DMS53 treated with DMSO at 0.1 percent for 48 hours (cell line): ENCODE data around the gene RPS6KC1.
"Not testable (repeated sequence)": the region's sequence is repeated elsewhere in the genome, so short reads cannot be mapped to it uniquely, and the experiment has no call there.

ENCODE experiments used
- DNase-seq: peaks from one replicate; lab custom pipeline; 2025; ENCODE audit not compliant: unreplicated experiment; lab: John Stamatoyannopoulos, UW

RPS6KC1 gene

DNA sequence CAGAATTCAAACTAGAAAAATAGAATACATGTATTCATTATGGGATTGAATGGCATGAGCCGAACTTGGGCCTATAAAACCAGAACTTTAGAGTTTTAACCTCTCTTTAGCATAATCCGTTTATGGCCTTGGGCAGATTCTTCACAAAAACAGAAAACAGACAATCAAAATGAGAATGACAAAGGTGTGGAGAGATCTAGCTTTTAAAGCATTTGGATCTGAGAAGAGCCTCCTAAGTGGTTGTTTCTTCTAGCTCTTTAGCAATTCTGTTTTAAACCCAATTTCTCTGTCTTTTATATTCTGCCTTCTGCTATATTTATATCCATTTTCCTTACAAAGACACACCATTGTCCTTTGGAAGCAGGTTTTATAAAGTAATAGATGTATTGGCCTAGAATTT is 160.2 kb downstream of the RPS6KC1 start:
- DNase-seq, result no peak

DNA sequence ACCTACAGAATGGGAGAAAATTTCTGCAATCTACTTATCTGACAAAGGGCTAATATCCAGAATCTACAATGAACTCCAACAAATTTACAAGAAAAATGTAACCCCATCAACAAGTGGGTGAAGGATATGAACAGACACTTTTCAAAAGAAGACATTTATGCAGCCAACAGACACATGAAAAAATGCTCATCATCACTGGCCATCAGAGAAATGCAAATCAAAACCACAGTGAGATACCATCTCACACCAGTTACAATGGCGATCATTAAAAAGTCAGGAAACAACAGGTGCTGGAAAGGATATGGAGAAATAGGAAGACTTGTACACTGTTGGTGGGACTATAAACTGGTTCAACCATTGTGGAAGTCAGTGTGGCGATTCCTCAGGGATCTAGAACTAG is 168.0 kb downstream of the RPS6KC1 start:
- not testable (repeated sequence) for DNase-seq

GRCh38 chr1:213221209-213221608 is 170.2 kb downstream of the RPS6KC1 start:
- DNase-seq, result no peak

GRCh38 chr1:213227458-213227857 is 176.4 kb downstream of the RPS6KC1 start:
- DNase-seq, result no peak

- no peak for DNase-seq
Measured at GRCh38 chr1:213231795-213232231, 180.8 kb downstream of the RPS6KC1 start.

DNA sequence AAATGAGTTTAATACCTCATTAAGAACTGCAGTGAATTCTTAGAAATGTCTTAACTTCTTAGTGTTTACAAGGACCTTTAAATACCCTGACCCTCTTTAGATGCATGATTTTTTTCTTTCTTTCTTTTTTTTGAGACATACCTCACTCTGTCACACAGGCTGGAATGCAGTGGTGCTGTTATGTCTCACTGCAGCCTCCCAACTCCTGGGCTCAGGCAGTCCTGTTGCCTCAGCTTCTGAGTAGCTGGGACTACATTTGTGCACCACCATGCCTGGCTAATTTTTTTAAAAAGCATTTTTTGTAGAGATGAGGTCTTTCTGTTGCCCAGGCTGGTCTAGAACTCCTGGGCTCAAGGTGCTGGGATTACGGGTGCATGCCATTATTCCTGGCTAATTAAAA is 191.8 kb downstream of the RPS6KC1 start:
- DNase-seq, result no peak

- DNase-seq, result peak; percentile 77
Measured at GRCh38 chr1:213244664-213245091, 193.6 kb downstream of the RPS6KC1 start.

- DNase-seq, result no peak
Measured at GRCh38 chr1:213245260-213245910, 194.3 kb downstream of the RPS6KC1 start.

DNA sequence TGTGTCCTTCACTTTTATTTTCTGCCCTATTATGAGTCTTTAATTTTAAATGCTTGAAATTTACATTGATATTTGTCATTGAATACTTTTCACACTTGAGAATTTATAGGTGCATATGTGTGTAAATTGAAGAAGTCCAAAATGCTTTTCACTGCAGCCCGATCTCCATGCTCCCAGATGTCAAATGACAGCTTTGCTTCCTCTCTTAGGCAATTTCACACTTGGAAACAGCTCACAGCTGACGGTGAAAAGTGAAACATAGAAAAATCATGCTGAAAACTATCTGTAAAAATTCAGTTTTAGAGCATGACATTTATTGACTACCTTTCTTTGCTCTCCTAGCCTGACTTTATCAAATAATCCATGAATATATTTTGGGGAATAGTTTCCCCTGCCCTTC is 196.0 kb downstream of the RPS6KC1 start:
- DNase-seq, result no peak

- no peak for DNase-seq
Measured at GRCh38 chr1:213249395-213249794, 198.4 kb downstream of the RPS6KC1 start.

GRCh38 chr1:213250041-213250440 is 199.0 kb downstream of the RPS6KC1 start:
- no peak for DNase-seq

DNA sequence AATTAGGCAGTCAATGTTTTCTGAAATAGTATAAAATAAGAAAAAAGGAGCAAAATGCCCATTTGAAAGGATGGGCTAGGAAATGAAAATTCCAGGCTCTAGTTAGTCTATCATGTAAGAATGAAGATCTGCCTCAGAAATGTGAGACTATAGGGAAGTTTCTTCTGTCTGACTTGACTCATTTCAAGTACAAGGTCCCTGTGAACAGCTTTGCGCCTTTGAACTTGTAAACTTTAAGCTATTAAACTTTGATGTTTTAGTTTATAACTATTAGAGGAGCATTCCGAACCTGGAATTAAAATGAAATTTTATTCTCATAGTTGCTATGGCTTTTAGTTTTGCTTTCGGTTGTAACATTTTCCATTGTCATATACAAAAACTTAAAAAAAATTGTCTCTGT is 199.4 kb downstream of the RPS6KC1 start:
- no peak for DNase-seq

- no peak for DNase-seq
Measured at GRCh38 chr1:213251972-213252371, 200.9 kb downstream of the RPS6KC1 start.

DNA sequence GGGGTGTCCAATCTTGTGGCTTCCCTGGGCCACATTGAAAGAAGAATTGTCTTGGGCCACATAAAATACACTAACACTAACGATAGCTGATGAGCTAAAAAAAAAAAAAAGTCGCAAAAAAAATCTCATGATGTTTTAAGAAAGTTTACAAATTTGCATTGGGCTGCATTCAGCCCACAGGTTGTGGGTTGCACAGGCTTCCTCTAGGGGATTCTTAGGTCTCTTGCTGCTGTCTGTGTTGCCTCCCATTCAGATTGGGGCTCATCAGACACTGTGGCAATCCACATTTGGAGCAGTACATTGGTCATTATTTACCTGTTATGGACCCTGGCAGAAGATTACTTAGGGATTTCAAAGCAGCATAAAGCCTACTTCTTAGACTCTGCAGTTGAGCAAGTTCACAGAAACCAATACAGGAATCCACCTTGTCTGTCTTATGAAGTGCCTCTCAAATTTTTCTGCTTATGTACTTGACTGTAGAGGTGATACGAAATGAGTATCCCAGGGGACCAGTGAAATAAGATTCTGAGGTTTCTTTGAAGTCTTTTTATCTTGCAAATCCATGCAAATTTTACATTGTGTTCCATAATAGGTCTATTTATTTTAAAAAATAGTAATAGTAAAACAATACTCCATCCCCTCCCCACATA is 205.5 kb downstream of the RPS6KC1 start:
- DNase-seq, result no peak

- no peak for DNase-seq
Measured at GRCh38 chr1:213260311-213261075, 209.5 kb downstream of the RPS6KC1 start.

- no peak for DNase-seq
Measured at GRCh38 chr1:213264531-213264930, 213.5 kb downstream of the RPS6KC1 start.

GRCh38 chr1:213266983-213267772 is 216.1 kb downstream of the RPS6KC1 start:
- DNase-seq, result no peak

DNA sequence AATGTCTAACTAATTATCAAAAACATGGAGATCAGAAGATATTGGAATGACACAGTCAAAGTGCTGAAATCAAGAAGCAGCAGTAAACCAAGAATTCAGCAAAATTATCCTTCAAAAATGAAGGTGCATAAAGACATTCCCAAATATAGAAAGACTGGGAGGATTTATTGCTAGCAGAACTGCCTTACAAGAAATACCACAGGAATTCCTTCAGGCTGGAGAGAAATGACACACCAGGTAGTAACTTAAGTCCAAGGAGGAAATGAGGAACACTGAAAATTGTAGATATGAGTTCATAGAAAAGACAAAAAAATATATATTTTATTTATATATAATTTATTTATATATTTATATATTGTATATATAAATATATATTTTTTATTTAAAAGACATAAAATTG is 217.2 kb downstream of the RPS6KC1 start:
- DNase-seq, result no peak

- no peak for DNase-seq
Measured at GRCh38 chr1:213269829-213270228, 218.8 kb downstream of the RPS6KC1 start.

DNA sequence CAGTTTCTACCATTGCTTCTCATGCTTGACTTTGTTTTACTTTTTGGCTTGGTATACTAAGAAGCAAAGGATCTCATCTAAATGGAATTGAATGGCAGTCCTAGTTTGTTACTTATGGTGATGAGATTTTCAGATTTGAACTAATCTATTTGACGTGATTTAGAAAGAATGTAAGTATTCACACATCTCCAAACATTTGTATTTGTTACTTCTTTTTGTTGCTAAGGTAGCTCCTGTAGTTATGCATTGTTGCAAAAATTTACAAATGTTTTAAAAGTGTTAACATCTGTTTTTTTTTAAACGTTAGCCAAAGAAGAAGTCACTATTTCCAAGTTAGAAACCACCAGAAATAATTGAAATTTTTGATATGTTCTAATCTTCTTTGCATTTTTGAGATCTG is 222.5 kb downstream of the RPS6KC1 start:
- DNase-seq, result no peak

DNA sequence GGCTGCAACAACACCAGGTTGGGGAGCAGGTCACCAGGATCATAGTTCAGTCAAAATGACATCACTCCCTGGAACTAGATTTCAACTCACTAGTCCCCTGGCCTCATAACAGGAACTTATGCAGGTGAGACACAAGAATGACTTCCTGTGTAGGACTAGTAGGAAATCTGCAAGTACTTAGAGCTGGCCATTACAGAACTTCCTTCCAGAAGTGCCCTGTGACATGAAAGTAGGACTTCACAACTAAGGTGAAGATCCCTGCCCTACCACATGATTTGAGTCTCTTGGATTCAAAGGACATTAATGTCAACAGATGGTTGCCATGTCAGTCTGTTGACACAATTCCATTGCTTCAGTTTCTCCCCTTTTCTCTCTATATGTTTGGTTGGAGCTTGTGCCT is 223.1 kb downstream of the RPS6KC1 start:
- DNase-seq, result no peak
